Brain pericyte (primary cell): ENCODE measurements around the gene ZNF777.
"Not testable (repeated sequence)": the region's sequence is repeated elsewhere in the genome, so short reads cannot be mapped to it uniquely, and the experiment has no call there.

Experiments
- DNase-seq: peaks from one replicate; pipeline ENCODE4 v3.0.0-alpha.2; 2012; ENCODE audit warnings: low read depth, low spot score

The ZNF777 gene

GRCh38 chr7:149454750-149455149 lies 6.1 kb downstream of the ZNF777 start:
- DNase-seq: no peak

GRCh38 chr7:149454006-149454405 lies 6.9 kb downstream of the ZNF777 start:
- DNase-seq: no peak

- DNase-seq: no peak
Measured at GRCh38 chr7:149450821-149451220, 10.0 kb downstream of the ZNF777 start.

DNA sequence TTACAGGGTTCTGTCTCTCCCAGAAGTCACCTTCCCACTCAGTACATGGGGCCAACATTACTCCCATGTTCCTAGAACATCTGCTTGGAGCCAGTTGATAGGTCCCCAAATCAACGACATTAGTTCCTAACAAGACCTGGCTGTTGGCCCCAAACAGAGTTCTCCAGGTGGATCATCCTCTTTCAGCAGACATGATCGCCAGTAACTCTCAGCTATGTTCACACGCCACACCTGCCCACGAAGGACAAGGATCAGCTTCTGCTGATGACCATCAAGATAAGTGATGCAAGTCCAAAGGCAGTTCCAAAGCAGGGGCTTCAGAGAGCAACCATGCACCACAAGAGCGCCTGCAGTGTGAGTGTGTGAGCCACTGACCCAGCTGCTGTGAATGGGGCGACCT lies 11.0 kb downstream of the ZNF777 start:
- DNase-seq: no peak

- no peak for DNase-seq
Measured at GRCh38 chr7:149448961-149449360, 11.9 kb downstream of the ZNF777 start.

GRCh38 chr7:149446026-149446425 lies 14.8 kb downstream of the ZNF777 start:
- not testable (repeated sequence) for DNase-seq

DNA sequence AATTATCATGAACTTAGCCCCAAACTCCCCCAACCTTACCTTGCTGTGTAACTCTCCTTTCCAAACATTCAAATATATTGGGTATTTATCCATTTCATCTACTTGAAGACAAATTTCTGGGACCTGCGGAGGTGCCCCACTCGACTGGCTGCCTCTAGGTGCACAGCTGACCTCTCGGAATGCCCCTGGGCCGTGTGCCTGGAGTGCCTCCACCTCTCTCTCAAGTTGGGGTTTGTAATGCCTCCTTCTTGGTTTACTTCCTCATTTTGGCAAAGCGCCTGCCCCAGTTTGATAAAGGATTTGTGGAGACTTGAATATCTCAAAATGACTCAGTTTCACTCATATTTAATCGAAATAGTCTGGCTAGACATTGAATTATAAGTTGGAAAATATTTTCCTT lies 16.6 kb downstream of the ZNF777 start:
- no peak for DNase-seq

DNA sequence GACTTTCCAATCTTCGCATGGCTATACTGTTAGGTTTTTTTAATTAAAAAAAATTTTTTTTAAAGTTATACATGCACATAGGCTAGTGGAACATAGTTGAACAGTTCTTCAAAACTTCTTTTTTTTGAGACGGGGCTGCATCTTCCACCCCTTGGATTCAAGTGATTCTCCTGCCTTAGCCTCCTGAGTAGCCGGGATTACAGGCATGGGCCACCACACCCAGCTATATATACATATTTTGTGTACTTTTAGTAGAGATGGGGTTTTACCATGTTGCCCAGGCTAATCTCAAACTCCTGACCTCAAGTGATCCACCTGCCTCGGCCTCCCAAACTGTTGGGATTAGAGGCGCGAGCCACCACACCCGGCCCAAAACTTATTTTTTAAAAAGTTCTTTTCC lies 17.3 kb downstream of the ZNF777 start:
- no peak for DNase-seq

GRCh38 chr7:149442924-149443323 lies 17.9 kb downstream of the ZNF777 start:
- no peak for DNase-seq

GRCh38 chr7:149440222-149440621 lies 20.6 kb downstream of the ZNF777 start:
- DNase-seq: no peak

DNA sequence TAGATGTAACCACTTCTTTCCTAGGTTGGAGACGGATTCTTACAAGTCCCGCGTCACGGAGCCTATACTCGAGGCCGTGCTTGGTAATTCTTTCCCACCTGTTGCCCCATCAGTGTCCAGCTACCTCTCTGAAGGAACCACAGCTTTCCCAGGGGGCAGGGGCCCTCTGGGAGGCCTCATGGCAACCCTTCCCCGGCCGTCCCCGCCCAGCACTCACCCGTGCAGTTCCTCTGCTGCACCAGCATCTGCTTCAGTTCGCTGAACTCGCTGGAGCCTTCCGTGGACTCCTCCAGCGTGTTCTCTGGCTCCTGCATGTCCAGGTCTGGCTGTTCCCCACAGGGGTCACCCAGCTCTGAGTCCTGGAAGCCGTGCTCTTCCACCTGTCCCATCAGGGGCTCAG lies 24.5 kb downstream of the ZNF777 start:
- DNase-seq: no peak

DNA sequence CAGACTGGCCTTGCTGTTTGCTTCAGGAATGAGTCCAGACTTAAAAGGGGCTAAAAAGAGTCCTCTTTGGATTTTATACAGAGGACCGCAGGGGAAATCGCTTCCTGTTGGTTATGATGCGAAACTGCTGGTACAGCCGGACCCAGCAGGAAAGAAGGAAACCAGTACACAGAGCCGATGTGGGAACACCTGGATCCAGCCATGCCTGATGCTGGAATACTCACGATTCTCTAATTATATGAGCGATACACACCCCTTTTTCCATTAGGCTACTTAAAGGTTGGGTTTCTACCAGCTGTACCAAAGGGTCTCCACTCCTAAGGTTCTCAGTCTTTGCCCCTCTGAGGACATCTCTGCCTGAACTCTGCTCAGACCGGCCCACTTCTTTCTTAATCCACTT lies 27.7 kb downstream of the ZNF777 start:
- DNase-seq: no peak

DNA sequence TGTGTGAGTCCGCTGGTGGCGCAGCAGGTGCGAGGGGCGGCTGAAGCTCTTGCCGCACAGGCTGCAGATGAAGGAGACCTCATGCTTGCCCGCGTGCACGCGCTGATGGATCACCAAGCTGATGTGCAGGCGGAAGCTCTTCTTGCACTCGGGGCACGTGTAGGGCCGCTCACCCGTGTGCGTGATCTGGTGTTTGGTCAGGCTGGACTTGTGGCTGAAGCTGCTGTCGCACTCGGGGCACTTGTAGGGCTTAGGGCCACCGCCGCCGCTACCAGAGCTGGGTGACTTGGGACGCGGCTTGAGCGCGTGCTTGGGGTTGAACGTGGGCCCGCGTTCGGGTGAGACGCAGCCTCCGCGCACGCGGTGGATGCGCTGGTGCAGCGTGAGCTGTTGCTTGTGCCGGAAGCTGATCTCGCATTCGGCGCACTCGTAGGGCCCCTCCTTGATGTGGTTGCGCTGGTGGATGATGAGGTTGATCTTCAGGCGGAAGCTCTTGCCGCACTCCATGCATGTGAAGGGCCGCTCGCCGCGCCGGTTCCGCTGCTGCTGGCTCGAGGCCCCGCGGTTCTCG lies 28.7 kb downstream of the ZNF777 start:
- DNase-seq: no peak

- no peak for DNase-seq
Measured at GRCh38 chr7:149431486-149432120, 29.3 kb downstream of the ZNF777 start.

DNA sequence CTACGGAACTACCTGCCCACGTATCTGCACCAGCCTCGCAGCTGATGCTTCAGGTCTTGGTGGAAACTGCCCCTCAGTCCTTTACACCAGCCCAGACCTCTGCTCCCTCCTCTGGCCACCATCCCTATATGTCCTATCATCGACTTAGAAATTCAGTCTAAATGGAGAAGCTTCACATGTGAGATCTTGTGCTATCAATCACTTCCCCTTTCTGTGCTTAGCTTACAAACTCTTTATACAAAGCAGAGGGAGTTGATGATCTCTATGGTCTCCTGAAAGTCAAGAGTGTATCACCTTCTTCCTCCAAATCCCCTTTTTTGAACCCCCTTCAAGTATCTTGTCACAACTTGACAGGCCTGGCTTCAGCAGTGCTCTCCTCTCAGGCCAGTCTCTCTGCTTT lies 30.7 kb downstream of the ZNF777 start:
- no peak for DNase-seq

GRCh38 chr7:149427893-149428292 lies 33.0 kb downstream of the ZNF777 start:
- no peak for DNase-seq

DNA sequence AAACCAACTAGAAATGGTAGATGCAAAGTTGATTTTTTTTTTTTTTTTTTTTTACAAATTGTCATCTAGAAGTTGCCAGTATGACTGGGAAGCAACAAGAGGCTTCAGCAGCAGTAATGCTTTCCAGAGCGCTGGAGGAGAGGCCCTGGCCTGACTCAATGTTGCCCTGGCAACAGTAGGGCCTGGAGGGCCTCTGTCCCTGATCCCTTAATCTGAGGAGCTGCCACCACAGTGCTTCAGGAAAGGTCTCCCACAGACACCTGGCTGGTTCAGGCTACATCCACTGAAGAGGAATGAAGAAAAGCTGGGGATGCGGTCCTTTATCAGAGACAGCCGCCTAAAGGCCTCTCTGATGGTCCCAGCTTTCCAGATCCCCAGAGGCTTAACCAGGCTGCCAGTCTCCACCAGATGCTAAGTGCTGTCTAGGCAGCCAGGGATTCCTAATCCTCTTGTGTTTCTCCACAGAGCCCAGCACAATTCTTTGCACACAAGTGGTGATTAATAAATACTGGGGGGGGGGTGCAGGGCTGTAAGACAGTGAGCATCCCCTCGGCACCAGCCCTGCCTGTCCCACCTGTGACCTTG lies 33.7 kb downstream of the ZNF777 start:
- no peak for DNase-seq

DNA sequence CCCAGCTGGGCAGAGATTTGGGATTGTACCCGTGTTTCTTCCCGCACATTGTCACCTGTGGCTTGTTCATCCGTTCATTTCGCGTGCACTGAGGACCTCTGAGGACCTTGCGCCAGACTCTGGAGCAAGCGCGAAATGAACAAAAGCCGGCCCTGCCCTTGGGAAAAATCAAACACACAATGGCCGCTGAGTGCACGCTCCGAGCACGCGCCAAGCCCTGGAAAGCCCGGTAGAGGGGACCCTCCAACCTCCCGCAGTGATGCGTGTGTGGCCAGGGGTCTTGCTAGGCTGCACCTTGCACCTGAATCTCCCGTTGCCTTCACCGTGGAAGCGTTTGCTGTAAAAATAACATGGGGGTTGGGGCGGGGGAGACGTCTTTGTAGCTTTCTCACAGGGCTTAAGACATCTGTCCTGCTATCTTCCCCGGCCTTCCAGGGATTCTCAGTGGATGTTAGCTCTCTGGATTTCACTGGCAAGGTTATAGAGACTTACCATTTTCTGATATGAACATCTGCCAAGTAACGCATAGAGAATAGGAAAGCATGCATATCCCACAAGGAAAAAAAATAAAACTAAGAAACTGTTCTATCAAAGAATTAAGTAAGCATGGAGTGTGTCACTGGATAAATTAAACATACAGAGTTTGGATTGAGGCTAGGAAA lies 37.3 kb downstream of the ZNF777 start:
- no peak for DNase-seq

GRCh38 chr7:149422914-149423301 lies 38.0 kb downstream of the ZNF777 start:
- no peak for DNase-seq

- no peak for DNase-seq
Measured at GRCh38 chr7:149422162-149422913, 38.5 kb downstream of the ZNF777 start.

GRCh38 chr7:149420006-149420405 lies 40.9 kb downstream of the ZNF777 start:
- DNase-seq: no peak

- no peak for DNase-seq
Measured at GRCh38 chr7:149415391-149416071, 45.3 kb downstream of the ZNF777 start.
